Lower leg skin (tissue), 4 donors: ENCODE results near the gene SUMF1. TPM values are rescaled to one million over a fixed set of nuclear protein-coding genes. Genes with fewer than 3 reads are reported as not detected.

Experiments used
- DNase-seq, 2 donors: peaks; one replicate each; pipeline ENCODE4 v3.0.0-alpha.2; 2019; ENCODE audit warnings: low spot score in 2 of 2
- H3K4me3 ChIP-seq: fragments of 200-600 bp; sonication (generic); 2 replicates; pipeline ENCODE4 v1.5.1; 2017; ENCODE audit warnings: mild to moderate bottlenecking, low read depth; ENCODE audit not compliant: poor library complexity, severe bottlenecking
- POLR2A ChIP-seq, 2 donors: fragments of 450-650 bp; IDR thresholded peaks; one replicate each; pipeline ENCODE4 v1.6.1; 2016 to 2017; ENCODE audit warnings: antibody characterized with exemption in 2 of 2, mild to moderate bottlenecking in 1 of 2, moderate library complexity in 1 of 2
- WGBS, 2 donors: methylation state at CpG; one replicate each; pipeline ENCODE4 v1.1.5; 2018; 5-methylcytosine and 5-hydroxymethylcytosine counted together
- intact Hi-C: fragments of 100-400 bp; cut with DNase I; formaldehyde crosslinking; loops from one replicate; pipeline ENCODE4 v1.15.0; 2023; ENCODE audit warnings: low total_unique reads
- total RNA-seq, 4 donors: library from RNA; depleted of rRNA; stranded (reverse); fragments of >200 nt; gene quantifications; one replicate each; pipeline ENCODE4 v1.1.0, GENCODE V29; 2016
- TF ChIP-seq, protein P1 (sequence below), 3 donors: fragments of 450-650 bp; IDR thresholded peaks; one replicate each; pipeline ENCODE4 v1.5.1; 2016; ENCODE audit warnings: antibody characterized with exemption in 3 of 3, mild to moderate bottlenecking in 3 of 3, moderate library complexity in 2 of 3

Gene SUMF1
- total RNA-seq, 4 donors from 2014 or later = 35.2 to 63.8 (median 59.6) TPM

DNA sequence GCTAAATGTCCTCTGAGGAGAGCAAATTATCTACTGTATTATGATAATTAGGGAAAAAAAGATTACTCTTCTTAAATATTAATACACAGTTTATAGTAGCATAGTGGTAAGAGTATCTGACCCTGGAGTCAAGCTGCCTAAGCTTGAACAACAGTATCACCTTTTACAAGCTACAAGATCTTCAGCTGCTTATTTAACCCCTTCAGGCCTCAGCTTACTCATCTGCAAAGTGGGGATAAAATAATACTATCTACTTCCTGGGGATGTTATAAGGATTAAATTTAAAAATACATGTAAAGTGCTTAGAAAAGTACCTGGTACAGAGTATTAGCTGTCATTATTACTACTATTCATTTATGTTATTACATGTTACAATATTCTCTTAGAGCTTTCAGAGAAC, 42.0 kb downstream of the SUMF1 start:
- intact Hi-C loops = no loop called here
- TF ChIP-seq, protein P1, sequence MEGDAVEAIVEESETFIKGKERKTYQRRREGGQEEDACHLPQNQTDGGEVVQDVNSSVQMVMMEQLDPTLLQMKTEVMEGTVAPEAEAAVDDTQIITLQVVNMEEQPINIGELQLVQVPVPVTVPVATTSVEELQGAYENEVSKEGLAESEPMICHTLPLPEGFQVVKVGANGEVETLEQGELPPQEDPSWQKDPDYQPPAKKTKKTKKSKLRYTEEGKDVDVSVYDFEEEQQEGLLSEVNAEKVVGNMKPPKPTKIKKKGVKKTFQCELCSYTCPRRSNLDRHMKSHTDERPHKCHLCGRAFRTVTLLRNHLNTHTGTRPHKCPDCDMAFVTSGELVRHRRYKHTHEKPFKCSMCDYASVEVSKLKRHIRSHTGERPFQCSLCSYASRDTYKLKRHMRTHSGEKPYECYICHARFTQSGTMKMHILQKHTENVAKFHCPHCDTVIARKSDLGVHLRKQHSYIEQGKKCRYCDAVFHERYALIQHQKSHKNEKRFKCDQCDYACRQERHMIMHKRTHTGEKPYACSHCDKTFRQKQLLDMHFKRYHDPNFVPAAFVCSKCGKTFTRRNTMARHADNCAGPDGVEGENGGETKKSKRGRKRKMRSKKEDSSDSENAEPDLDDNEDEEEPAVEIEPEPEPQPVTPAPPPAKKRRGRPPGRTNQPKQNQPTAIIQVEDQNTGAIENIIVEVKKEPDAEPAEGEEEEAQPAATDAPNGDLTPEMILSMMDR (IDR thresholded peaks at IDR 0.05) = no peak
- TF ChIP-seq POLR2A (IDR thresholded peaks at IDR 0.05) = no peak
- DNase-seq = no peak
- no peak overlapping the region for H3K4me3 ChIP-seq

DNA sequence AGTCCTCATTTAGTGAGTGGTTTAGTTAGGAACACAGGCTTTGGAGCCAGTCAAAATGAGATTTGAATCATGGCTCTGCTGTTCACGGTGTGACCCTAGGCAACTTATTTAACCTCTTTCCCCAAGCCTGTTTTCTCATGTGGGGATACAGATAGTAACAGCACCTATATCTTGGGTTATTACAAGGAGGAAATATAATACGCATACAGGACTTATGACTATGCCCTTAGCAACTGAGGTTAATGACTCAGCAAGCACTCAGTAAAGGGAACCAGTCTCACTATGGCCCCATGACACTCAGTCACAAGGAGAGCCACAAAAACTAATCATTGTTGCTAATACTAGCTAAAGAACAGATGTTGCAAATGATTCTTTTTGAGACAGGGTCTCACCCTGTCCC, 45.9 kb downstream of the SUMF1 start:
- intact Hi-C loops = no loop called here
- no peak overlapping the region for H3K4me3 ChIP-seq
- TF ChIP-seq, protein P1 (IDR thresholded peaks at IDR 0.05) = no peak
- no peak for TF ChIP-seq POLR2A (IDR thresholded peaks at IDR 0.05)
- WGBS, 2 donors = 78 to 89% methylated on average over 2 of the region's 2 CpGs
- no peak for DNase-seq

DNA sequence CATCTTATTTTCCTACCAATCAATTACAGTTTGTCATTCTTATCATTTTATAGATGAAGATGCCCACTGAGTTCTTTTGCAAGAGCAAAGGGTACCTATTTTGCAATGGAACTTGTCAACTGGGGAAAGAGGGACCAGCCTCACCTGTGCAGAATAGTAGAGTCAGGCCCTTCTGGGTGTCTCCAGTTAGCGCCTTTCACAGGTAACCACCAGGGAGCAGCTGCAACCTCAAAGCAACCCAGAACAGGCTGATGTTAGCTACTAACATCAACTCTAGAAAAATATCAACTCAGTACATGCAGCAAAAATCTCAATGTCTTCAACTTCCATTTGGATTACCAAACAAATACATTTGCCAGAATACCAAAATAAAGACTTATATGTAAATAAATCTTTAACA, 47.1 kb downstream of the SUMF1 start:
- intact Hi-C loops = no loop called here
- no peak for DNase-seq
- no peak overlapping the region for H3K4me3 ChIP-seq
- TF ChIP-seq, protein P1 (IDR thresholded peaks at IDR 0.05) = no peak
- TF ChIP-seq POLR2A (IDR thresholded peaks at IDR 0.05) = no peak
- 90 to 100% methylated on average over 1 of the region's 1 CpG for WGBS, 2 donors

DNA sequence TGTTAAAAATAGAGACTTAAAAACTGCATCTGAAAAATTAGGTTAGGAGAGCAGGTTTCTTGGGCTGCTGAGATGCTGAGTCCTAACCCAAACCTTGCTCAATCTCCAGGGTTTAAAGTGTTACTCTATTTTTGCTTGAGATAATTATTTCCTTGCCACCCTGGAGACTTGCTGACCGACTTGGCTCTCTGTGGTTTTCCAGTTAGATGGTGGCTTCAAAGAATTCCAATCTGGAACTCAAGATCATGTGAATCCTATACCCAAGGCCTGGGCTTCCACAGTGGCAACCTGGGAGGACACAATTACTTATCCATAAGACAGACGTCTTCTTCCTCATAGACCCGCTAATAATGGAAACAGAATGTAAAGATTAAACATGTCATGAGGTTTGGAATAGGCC, 47.7 kb downstream of the SUMF1 start:
- no peak for TF ChIP-seq POLR2A (IDR thresholded peaks at IDR 0.05)
- TF ChIP-seq, protein P1 (IDR thresholded peaks at IDR 0.05) = no peak
- 85 to 90% methylated on average over 3 of the region's 3 CpGs for WGBS, 2 donors
- no peak for DNase-seq
- no peak overlapping the region for H3K4me3 ChIP-seq
- intact Hi-C loops = no loop called here

DNA sequence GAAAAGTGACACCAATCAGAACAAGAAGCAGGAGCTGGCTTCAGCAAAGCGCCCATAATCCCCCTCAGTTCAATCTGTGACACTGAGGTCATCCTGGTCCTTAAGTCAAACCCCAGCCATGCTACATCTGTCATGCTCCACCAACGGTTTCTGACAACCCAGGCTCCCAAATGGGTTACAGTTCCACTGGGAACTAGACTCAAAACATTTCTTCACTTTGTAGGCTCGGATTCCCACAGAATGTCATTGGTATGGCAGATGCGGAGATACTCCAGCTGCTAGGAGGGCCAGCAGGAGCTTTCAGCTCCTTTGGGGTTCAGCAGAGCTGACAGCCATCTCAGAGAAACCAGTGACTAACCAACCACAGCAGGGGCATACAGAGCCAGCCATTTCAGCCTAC, 48.9 kb downstream of the SUMF1 start:
- H3K4me3 ChIP-seq = no peak overlapping the region
- 82 to 86% methylated on average over 4 of the region's 4 CpGs for WGBS, 2 donors
- no peak for DNase-seq
- intact Hi-C loops = no loop called here
- no peak for TF ChIP-seq POLR2A (IDR thresholded peaks at IDR 0.05)
- TF ChIP-seq, protein P1 (IDR thresholded peaks at IDR 0.05) = no peak

DNA sequence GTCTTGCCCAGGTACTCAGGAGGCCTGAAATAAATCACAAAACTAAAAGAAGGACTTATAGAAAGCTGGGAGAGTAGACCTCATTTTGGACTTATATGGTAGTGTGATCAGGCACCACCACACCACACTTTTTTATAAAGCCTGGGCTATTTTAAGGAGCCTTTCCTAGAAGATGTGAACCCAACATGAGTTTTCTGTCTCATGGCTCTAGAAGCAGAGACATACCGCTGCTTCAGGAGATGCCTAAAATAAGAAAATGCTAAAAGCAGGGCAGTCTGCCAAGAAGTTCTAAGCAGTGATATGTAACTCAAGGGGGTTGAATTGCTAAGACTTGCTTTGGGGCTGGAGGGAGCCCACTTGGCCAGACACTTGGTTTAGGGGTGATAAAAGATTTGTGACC, 49.6 kb downstream of the SUMF1 start:
- no peak overlapping the region for H3K4me3 ChIP-seq
- TF ChIP-seq, protein P1 (IDR thresholded peaks at IDR 0.05) = no peak
- TF ChIP-seq POLR2A (IDR thresholded peaks at IDR 0.05) = no peak
- WGBS, 2 donors = 48 to 64% methylated on average over 1 of the region's 1 CpG
- intact Hi-C loops = no loop called here
- no peak for DNase-seq
